GM06990 (cell line): Measurements from ENCODE around the gene MTG1.

Experiments
- DNase-seq: peaks from one replicate; pipeline ENCODE4 v3.0.0-alpha.2; 2011; ENCODE audit not compliant: insufficient read length; ENCODE audit errors: extremely low read depth
- H3K27me3 ChIP-seq: replicated peaks from 2 replicates; pipeline ENCODE4 v1.6.0; 2011; ENCODE audit warnings: low read length; ENCODE audit not compliant: control insufficient read depth, insufficient read depth
- H3K36me3 ChIP-seq: 2 replicates; pipeline ENCODE4 v1.5.1; 2011; ENCODE audit warnings: low read length; ENCODE audit not compliant: control insufficient read depth, insufficient read depth
- H3K4me3 ChIP-seq: replicated peaks from 2 replicates; pipeline ENCODE4 v1.5.1; 2011; ENCODE audit warnings: low read depth, mild to moderate bottlenecking, control low read depth, low read length
- TF ChIP-seq, protein P1 (sequence below): IDR thresholded peaks from 2 replicates; pipeline ENCODE4 v1.5.1; 2011; ENCODE audit warnings: low read length, control low read depth, mild to moderate bottlenecking, inconsistent platforms; ENCODE audit not compliant: insufficient read depth, poor library complexity, severe bottlenecking

MTG1 gene

DNA sequence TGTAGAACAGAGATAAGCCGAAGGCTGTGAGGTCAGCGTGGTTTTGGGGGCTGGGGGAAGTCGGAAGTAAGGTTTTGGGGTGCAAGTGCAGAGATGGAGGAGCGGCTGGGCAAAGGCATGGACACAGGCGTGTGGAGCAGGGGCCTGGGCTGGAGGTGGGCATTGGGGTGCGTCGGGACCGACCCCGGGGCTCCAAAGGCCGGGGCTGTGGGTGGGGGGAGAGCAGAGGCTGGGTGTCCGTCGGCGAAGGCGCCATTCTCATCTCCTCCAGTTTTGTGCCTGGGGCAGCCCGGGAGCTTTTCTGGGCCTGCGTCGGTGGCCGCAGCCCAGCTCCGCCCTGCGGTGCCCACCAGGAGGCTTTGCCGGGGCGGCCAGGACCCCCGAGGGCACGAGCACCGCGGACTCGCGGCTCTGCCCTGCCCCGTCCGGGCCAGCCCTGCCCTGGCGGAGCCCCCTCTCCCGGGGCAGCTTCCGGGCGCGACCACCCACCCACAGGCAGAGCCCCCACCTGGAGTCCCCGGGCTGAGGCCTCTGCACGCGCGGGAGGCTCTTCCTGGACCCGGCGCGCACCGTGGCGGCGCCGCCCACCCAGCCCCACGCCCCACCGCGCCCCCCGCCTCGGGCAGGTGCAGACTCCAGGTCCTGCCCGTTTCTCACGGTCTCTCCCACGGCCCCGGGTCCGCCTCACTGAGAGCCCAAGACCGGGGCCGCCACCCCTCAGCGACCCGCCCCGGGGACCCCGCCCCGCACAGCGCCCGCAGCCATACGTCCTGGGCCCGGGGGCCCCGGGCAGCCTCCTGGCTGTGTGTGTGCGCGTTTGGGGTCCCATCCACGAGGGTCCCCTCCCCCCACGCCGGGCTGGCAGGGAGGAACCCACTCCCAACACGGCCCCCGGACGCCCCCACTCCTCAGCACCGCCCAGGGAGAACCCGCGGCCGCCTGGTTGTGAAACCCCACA is 52.1 kb downstream of the MTG1 start:
- no peak for DNase-seq
- no peak overlapping the region for H3K4me3 ChIP-seq
- H3K36me3 ChIP-seq = no peaks in the 10 kb centered on the region
- TF ChIP-seq, protein P1, sequence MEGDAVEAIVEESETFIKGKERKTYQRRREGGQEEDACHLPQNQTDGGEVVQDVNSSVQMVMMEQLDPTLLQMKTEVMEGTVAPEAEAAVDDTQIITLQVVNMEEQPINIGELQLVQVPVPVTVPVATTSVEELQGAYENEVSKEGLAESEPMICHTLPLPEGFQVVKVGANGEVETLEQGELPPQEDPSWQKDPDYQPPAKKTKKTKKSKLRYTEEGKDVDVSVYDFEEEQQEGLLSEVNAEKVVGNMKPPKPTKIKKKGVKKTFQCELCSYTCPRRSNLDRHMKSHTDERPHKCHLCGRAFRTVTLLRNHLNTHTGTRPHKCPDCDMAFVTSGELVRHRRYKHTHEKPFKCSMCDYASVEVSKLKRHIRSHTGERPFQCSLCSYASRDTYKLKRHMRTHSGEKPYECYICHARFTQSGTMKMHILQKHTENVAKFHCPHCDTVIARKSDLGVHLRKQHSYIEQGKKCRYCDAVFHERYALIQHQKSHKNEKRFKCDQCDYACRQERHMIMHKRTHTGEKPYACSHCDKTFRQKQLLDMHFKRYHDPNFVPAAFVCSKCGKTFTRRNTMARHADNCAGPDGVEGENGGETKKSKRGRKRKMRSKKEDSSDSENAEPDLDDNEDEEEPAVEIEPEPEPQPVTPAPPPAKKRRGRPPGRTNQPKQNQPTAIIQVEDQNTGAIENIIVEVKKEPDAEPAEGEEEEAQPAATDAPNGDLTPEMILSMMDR = no peak
- no peaks in the 10 kb centered on the region for H3K27me3 ChIP-seq

DNA sequence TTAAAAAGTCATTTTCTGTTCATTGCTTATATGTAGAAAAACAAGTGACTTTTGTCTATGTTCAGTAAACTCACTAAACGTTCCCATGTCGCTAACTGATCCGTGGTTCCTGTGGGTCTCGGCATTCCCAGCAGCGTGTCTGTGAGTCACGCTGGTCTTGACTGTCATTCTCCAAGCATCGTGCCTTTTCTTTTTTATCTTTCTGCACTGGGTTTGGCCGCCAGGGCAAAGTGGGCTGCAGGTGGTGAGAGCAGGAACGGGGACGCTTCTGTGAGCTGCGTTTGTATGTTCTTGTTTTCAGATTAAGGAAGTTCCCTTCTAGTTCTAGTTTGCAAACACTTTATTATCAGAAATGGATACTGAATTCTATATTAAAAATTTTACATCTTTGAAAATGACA is 53.0 kb downstream of the MTG1 start:
- TF ChIP-seq, protein P1 = no peak
- no peaks in the 10 kb centered on the region for H3K36me3 ChIP-seq
- no peak for DNase-seq
- H3K27me3 ChIP-seq = no peaks in the 10 kb centered on the region
- no peak overlapping the region for H3K4me3 ChIP-seq

DNA sequence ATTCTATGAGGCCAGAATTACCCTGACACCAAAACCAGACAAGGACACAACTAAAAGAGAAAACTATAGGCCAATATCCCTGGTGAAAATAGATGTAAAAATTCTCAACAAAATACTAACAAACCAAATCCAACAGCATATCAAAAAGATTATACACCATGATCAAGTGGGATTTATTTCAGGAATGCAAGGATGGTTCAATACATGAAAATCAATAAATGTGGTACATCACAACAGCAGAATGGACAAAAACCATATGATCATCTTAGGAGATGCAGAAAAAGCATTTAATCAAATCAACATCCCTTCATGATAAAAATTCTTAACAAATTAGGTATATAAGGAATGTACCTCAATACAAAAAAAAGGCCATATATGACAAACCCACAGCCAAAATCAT is 54.2 kb downstream of the MTG1 start:
- Histone ChIP-seq H3K36me3 (no peaks in the 10 kb centered on the region), H3K27me3 (no peaks in the 10 kb centered on the region), H3K4me3 (no peak overlapping the region)
- TF ChIP-seq, protein P1 = no peak
- no peak for DNase-seq

DNA sequence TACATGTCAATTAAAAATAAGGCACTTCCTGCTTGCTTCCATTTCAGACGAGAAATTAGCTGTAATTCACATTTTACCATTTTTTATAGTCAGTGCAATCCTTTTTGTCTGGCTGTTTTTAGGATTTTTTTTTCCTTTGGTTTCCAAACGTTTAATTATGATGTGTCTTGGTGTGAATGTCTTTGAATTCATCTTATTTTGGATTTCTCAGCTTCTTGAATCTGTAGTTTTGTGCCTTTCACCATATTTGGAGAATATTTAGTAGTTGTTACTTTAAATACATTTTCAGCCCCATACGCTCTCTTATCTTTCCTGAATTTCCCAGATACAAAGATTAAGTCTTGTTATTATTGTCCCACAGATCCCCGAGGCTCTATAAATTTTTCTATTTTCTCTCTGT is 57.4 kb downstream of the MTG1 start:
- H3K27me3 ChIP-seq = no peaks in the 10 kb centered on the region
- no peaks in the 10 kb centered on the region for H3K36me3 ChIP-seq
- H3K4me3 ChIP-seq = no peak overlapping the region
- TF ChIP-seq, protein P1 = no peak
- DNase-seq = no peak

DNA sequence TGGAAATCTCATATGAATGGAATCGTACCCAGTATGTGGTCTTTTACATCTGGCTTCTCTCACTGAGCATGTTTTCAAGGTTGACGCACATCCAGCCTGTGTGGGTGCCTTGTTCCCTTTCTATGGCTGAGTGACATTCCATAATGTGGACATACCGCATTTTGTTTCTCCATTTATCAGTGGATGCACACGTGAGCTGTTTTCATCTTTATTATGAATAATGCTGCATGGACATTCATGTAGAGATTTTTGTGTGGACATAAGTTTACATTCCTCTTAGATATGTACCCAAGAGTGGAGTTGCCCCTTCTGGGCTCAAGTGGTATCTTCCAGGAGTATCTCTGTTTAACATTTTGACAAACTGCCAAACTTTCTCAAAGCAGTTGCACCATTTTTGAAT is 58.5 kb downstream of the MTG1 start:
- no peak for DNase-seq
- no peaks in the 10 kb centered on the region for H3K27me3 ChIP-seq
- TF ChIP-seq, protein P1 = no peak
- no peaks in the 10 kb centered on the region for H3K36me3 ChIP-seq
- no peak overlapping the region for H3K4me3 ChIP-seq
